ENCODE data around the gene PDLIM5. TPM values are rescaled to one million over a fixed set of nuclear protein-coding genes. Genes with fewer than 3 reads are reported as not detected.
"Not testable (repeated sequence)": the region's sequence is repeated elsewhere in the genome, so short reads cannot be mapped to it uniquely, and the experiment has no call there.

PDLIM5 gene
- total RNA-seq, 2 donors from 2014 or later = 626 to 644 TPM

DNA sequence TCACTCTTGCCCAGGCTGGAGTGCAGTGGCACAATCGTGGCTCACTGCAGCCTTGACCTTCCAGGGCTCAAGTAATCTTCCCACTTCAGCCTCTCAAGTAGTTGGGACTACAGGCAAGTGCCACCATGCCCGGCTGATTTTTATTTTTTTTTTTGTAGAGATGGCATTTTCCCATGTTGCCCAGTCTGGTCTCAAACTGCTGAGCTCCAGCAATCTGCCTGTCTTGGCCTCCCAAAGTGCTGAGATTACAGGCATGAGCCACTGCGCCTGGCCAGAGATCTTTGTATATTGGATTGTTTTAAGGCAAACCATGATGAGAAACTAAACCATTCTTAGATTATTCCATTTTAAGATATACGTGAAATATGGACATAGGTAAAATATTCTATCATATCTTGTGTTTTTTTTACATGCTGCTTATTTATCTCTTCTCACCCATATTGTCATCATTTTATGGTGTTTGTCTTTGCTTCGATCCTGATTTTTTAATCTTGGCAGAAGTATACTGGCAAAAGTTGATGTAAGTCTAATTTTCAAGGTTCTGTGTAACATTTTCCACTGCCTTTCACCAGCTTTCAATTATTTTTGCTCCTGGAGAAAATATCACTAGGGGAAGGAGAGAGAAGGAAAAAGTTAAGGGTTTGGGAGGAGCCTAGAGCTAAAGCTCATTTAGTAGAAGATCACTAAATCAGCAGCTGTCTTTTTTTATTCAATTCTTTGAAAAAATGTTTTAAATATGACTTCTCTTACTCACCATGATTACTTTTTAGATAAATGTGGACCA is 27.8 kb downstream of the PDLIM5 start:
- intact Hi-C loops (cut with DNase I) = no loop called here

DNA sequence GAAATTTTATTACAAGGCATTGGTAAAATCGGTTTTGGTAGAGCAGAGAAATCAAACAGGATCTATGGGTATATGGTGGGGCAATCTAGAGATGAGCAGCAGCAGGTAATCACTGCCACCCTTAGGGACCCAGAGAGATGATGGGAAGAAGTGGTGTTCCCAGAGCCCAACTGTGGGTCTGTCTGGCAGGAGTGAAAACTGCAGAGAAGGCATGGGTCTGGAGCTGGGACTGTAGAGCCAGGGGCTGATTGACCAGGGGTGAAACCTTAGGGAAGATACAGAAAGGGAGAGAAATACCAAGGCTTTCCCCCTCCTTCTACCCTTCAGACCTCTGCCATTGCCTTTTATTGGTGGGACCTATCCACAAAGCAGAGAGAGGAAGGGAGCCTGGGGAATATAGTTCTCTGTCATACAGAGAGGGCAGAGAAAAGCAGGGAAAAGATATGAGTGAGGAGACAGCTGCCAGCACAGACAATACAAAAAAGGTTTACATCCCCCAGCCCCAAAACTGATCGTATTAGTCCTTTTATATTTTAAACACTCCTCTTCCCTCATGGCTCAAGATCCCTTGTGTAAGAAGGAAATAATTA is 28.7 kb downstream of the PDLIM5 start:
- ATAC-seq (peak; percentile 15 to 36), DNase-seq (no peak)
- intact Hi-C loops (cut with DNase I) = no loop called here

More for the DNA sequence above, 27.8 kb downstream of the PDLIM5 start:
- ATAC-seq (peak in 1 of 2 donors; percentile 14), DNase-seq (no peak)

DNA sequence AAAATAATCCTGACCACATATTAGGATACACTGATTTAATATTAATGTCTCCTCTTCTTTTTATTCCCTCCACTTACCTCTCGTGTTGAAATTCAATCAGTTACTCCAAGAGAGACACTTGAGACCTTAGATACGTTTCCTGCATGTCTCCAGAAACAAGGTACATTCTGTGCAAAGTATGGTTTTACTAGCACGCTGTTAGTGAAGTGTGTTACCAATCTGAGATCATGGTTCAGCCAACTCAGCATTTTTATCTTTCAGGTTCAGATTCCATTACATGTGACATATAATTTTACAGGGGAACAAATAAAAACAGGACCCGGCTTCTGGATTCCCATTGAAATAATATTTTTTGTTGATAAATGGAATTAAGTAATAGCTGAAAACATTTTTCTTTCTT is 32.2 kb downstream of the PDLIM5 start:
- ATAC-seq = no peak
- intact Hi-C loops (cut with DNase I) = no loop called here
- no peak for DNase-seq

DNA sequence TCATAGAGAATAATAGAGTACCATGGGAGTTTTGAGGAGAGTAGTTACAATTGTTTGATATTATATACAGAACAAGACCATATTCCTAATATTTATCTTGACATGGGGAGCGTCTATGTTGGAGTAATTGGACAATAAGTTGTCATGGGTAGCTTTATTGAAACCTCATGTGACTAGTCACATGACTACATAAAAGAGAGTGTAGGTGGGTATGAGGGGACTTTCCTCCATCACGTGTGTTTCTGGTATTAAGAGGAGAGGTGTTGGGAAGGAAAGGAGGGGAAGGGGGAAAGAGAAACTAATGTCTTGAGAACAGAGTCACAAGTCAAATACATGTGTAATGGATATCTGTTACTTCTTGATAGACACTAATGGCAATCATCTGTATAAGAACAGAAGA is 33.1 kb downstream of the PDLIM5 start:
- intact Hi-C loops (cut with DNase I) = no loop called here
- ATAC-seq = no peak
- DNase-seq = no peak

- intact Hi-C loops (cut with DNase I) = no loop called here
- no peak for ATAC-seq
- no peak for DNase-seq
Observed at GRCh38 chr4:94486372-94486801, 34.6 kb downstream of the PDLIM5 start.

DNA sequence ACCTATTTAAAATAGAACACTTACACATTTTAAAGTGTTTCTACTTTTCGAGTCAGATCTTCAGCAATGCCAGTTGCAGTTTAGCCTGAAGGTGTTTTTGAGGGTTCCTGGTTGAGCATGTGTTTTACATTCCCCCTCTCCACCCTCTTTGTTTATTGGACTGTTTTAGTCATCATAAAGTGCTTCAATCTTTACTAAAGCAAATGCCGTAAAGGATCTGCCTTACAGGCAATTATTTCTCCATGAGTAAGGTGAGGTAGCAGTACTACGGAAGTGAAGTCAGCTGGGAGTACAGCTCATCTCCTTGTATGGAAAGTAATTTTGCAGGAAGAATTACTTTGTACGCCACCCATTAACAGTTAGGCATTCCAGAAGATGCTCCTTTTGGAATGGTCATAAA is 36.9 kb downstream of the PDLIM5 start:
- ATAC-seq = peak in 1 of 2 donors; percentile 7
- DNase-seq = no peak

DNA sequence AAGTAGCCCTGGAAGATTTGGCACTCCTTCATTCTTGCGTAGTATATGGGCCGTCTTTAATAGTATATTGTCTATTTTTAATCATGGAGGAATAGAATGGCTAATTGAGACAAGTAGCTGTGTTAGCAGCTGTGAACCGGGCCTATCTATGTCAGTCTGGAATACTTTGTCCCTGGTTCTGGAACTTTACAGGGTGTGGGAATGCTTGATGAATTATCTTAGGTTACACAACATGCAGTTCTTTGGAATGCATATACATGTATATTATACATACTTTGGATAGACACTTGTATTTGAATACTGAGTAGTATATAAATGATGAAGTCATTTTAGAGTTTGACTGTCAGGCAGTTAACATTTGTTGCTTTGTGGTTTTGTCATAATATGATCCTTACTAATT is 37.4 kb downstream of the PDLIM5 start:
- no peak for DNase-seq
- intact Hi-C loops (cut with DNase I) = no loop called here
- no peak for ATAC-seq

More for the DNA sequence above, 36.9 kb downstream of the PDLIM5 start:
- intact Hi-C loops (cut with DNase I) = no loop called here

GRCh38 chr4:94490437-94490836 is 38.7 kb downstream of the PDLIM5 start:
- no peak for ATAC-seq
- intact Hi-C loops (cut with DNase I) = no loop called here

GRCh38 chr4:94491322-94491721 is 39.6 kb downstream of the PDLIM5 start:
- intact Hi-C loops (cut with DNase I) = no loop called here
- DNase-seq (no peak), ATAC-seq (peak in 1 of 2 donors; percentile 16)

More at GRCh38 chr4:94490437-94490836, 38.7 kb downstream of the PDLIM5 start:
- no peak for DNase-seq

GRCh38 chr4:94495408-94495807 is 43.7 kb downstream of the PDLIM5 start:
- intact Hi-C loops (cut with DNase I) = no loop called here
- no peak for ATAC-seq
- DNase-seq = no peak

- intact Hi-C loops (cut with DNase I) = no loop called here
- DNase-seq (no peak), ATAC-seq (no peak)
Observed at GRCh38 chr4:94497690-94498089, 45.9 kb downstream of the PDLIM5 start.

GRCh38 chr4:94498502-94498901 is 46.8 kb downstream of the PDLIM5 start:
- intact Hi-C loops (cut with DNase I) = no loop called here
- DNase-seq (no peak), ATAC-seq (no peak)

DNA sequence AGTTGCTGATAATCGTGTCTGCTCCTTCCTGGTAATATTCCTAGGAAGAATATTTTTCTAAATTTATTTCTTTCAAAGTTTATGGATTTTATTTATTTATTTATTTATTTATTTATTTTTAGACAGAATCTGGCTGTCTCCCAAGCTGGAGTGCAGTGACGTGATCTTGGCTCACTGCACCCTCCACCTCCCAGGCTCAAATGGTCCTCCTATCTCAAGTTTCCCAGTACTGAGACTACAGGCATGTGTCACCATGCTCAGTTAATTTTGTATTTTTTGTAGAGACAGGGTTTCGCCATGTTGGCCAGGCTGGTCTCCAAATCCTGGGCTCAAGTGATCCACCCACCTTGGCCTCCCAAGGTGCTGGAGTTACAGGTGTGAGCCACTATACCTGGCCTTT is 48.9 kb downstream of the PDLIM5 start:
- intact Hi-C loops (cut with DNase I) = no loop called here
- DNase-seq (peak; percentile 31), ATAC-seq (peak; percentile 80 to 84)

DNA sequence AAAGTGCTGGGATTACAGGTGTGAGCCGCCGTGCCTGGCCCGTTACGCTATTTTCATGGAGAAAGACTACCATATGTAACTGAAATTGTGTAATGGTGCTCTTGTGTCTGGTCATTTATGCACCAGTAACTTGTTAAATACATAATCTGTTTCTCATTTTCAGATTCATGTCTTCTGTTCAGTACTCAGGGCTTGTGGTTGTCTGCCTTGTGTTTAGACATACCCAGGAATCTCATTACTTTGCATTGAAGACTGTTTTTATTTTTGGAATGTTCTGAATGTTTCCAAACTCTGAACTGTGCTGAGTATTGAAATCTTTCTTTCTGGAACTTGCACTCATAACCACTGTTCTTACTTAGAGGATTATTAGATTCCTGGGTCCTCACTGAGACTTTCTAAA is 52.8 kb downstream of the PDLIM5 start:
- intact Hi-C loops (cut with DNase I) = no loop called here
- DNase-seq = no peak
- ATAC-seq = no peak

DNA sequence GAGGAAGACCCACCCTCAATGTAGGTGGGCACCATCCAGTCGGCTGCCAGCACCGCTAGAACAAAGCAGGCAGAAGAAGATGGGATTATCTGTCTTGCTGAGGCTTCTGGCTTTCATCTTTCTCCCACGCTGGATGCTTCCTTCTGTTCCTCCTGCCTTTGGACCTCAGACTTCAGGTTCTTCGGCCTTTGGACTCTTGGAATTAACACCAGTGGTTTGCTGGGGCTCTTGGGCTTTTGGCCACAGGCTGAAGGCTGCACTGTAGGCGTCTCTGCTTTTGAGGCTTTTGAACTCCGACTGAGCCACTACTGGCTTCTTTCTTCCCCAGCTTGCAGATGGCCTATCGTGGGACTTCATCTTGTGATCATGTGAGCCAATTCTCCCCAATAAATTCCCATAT is 55.1 kb downstream of the PDLIM5 start:
- ATAC-seq = no peak
- intact Hi-C loops (cut with DNase I) = no loop called here

GRCh38 chr4:94507281-94507680 is 55.5 kb downstream of the PDLIM5 start:
- peak in 1 of 2 donors; percentile 3 for ATAC-seq
- no peak for DNase-seq
- intact Hi-C loops (cut with DNase I) = no loop called here

More for the DNA sequence above, 55.1 kb downstream of the PDLIM5 start:
- DNase-seq = no peak

GRCh38 chr4:94507708-94508107 is 56.0 kb downstream of the PDLIM5 start:
- DNase-seq = peak; percentile 61
- peak; percentile 89 to 93 for ATAC-seq
- intact Hi-C loops (cut with DNase I) = no loop called here

- no peak for DNase-seq
- intact Hi-C loops (cut with DNase I) = no loop called here
- ATAC-seq = peak; percentile 24 to 35
Observed at GRCh38 chr4:94508296-94508695, 56.6 kb downstream of the PDLIM5 start.

GRCh38 chr4:94508806-94509205 is 57.1 kb downstream of the PDLIM5 start:
- intact Hi-C loops (cut with DNase I) = no loop called here
- DNase-seq (no peak), ATAC-seq (peak in 1 of 2 donors; percentile 4)

DNA sequence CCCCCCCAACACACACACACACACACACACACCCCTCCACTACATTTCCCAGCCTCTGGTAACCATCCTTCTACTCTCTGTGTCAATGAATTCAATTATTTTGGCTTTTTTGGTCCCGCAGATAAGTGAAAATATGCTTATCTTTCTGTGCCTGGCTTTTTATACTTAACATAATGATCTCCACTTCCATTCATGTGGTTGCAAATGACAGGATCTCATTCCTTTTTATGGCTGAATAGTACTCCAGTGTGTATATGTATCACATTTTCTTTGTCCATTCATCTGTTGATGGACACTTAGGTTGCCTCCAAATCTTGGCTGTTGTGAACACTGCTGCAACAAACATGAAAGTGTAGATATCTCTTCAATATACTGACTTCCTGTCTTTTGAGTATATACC is 59.8 kb downstream of the PDLIM5 start:
- ATAC-seq (no peak), DNase-seq (no peak)
- intact Hi-C loops (cut with DNase I) = no loop called here

GRCh38 chr4:94513532-94513931 is 61.8 kb downstream of the PDLIM5 start:
- ATAC-seq; DNase-seq; intact Hi-C loops (cut with DNase I): not testable (repeated sequence)
